OCI-LY3 (cell line): ENCODE data around the gene CES1.

Experiments
- EZH2phosphoT487 ChIP-seq: fragments of 200-600 bp; shearing (Covaris generic); IDR thresholded peaks from 2 replicates; pipeline ENCODE4 v1.6.1; 2018; ENCODE audit warnings: antibody characterized with exemption, mixed run types, low read depth
- TF ChIP-seq, protein P1 (sequence below): fragments of 200-600, 300-600 bp; sonication (generic); IDR thresholded peaks from 2 replicates; pipeline ENCODE4 v1.5.1; 2014; ENCODE audit warnings: antibody characterized with exemption, low read length, low read depth

- TF ChIP-seq, protein P1, sequence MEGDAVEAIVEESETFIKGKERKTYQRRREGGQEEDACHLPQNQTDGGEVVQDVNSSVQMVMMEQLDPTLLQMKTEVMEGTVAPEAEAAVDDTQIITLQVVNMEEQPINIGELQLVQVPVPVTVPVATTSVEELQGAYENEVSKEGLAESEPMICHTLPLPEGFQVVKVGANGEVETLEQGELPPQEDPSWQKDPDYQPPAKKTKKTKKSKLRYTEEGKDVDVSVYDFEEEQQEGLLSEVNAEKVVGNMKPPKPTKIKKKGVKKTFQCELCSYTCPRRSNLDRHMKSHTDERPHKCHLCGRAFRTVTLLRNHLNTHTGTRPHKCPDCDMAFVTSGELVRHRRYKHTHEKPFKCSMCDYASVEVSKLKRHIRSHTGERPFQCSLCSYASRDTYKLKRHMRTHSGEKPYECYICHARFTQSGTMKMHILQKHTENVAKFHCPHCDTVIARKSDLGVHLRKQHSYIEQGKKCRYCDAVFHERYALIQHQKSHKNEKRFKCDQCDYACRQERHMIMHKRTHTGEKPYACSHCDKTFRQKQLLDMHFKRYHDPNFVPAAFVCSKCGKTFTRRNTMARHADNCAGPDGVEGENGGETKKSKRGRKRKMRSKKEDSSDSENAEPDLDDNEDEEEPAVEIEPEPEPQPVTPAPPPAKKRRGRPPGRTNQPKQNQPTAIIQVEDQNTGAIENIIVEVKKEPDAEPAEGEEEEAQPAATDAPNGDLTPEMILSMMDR: no peak
- no peak for TF ChIP-seq EZH2phosphoT487
These were observed 42.4 kb upstream of the CES1 start, which contains the start of gene CES5A for GRCh38 chr16:55875273-55875672.
